SU-DHL-6 (cell line): Measurements from ENCODE around the gene CERS6.

Experiments used
- H2AFZ ChIP-seq: fragments of 200-600 bp; sonication (generic); 2 replicates; pipeline ENCODE4 v1.6.1; 2014; ENCODE audit warnings: low read depth, mild to moderate bottlenecking, moderate library complexity, mixed read lengths, antibody characterized with exemption, low read length; ENCODE audit not compliant: severe bottlenecking
- H3F3A ChIP-seq: fragments of 200-600 bp; shearing (Covaris generic); 2 replicates; pipeline ENCODE4 v1.6.0; 2016; ENCODE audit warnings: antibody characterized with exemption, mild to moderate bottlenecking; ENCODE audit not compliant: insufficient read depth
- H3K27ac ChIP-seq: fragments of 200-600 bp; sonication (generic); 2 replicates; pipeline ENCODE4 v1.5.1; 2016; ENCODE audit warnings: low read depth, mild to moderate bottlenecking, low read length, moderate library complexity, mixed read lengths
- H3K27me3 ChIP-seq: fragments of 200-600 bp; sonication (generic), shearing (Covaris generic); 2 replicates; pipeline ENCODE4 v1.6.0; 2014; ENCODE audit warnings: mild to moderate bottlenecking, low read length
- H3K36me3 ChIP-seq: fragments of 200-600 bp; sonication (generic); 2 replicates; pipeline ENCODE4 v1.6.1; 2014; ENCODE audit warnings: mild to moderate bottlenecking, low read length, mixed read lengths
- H3K4me2 ChIP-seq: fragments of 300-600, 200-600 bp; shearing (Covaris generic), sonication (generic); 2 replicates; pipeline ENCODE4 v1.6.0; 2014; ENCODE audit warnings: low read length, low read depth, mild to moderate bottlenecking; ENCODE audit not compliant: poor library complexity, severe bottlenecking
- H3K4me3 ChIP-seq: fragments of 200-600 bp; sonication (generic); 2 replicates; pipeline ENCODE4 v1.5.1; 2014; ENCODE audit warnings: antibody characterized with exemption, low read length, mild to moderate bottlenecking, mixed read lengths; ENCODE audit not compliant: insufficient read depth, poor library complexity, severe bottlenecking
- H3K79me2 ChIP-seq: fragments of 200-600 bp; sonication (generic); 2 replicates; pipeline ENCODE4 v1.6.1; 2014; ENCODE audit warnings: mild to moderate bottlenecking, low read length, moderate library complexity; ENCODE audit not compliant: insufficient read depth
- H3K9ac ChIP-seq: fragments of 200-600 bp; sonication (generic); 2 replicates; pipeline ENCODE4 v1.7.0; 2014; ENCODE audit warnings: mild to moderate bottlenecking, low read length
- H3K9me2 ChIP-seq: fragments of 200-600 bp; sonication (generic); replicated peaks from 2 replicates; pipeline ENCODE4 v1.6.1; 2014; ENCODE audit warnings: low read length; ENCODE audit not compliant: insufficient read depth
- H3K9me3 ChIP-seq: fragments of 200-600 bp; sonication (generic); 2 replicates; pipeline ENCODE4 v1.6.1; 2014; ENCODE audit warnings: low read length, mixed read lengths; ENCODE audit not compliant: insufficient read depth
- H4K20me1 ChIP-seq: fragments of 200-600 bp; sonication (generic); 2 replicates; pipeline ENCODE4 v1.6.1; 2014; ENCODE audit warnings: low read depth, mild to moderate bottlenecking, antibody characterized with exemption, low read length, moderate library complexity, mixed read lengths
- EZH2phosphoT487 ChIP-seq: fragments of 200-600 bp; sonication (generic), shearing (Covaris generic); conservative IDR thresholded peaks from 2 replicates; pipeline ENCODE4 v1.6.1; 2018; ENCODE audit warnings: mild to moderate bottlenecking, antibody characterized with exemption, low read length, moderate library complexity, mixed read lengths
- TF ChIP-seq, protein P1 (sequence below): fragments of 200-600 bp; sonication (generic); IDR thresholded peaks from one replicate; pipeline ENCODE4 v1.5.1; 2017; ENCODE audit warnings: antibody characterized with exemption, mild to moderate bottlenecking, low read length, moderate library complexity; ENCODE audit not compliant: insufficient read depth, poor library complexity, severe bottlenecking

The CERS6 gene

GRCh38 chr2:168480825-168481585, 24.9 kb downstream of the CERS6 start:
- Histone ChIP-seq H3K9ac (no peak overlapping the region), H3K79me2 (no peaks in the 10 kb centered on the region), H3K9me2 (no peaks in the 10 kb centered on the region), H4K20me1 (no peaks in the 10 kb centered on the region), H3F3A (no peaks in the 10 kb centered on the region), H3K4me2 (no peak overlapping the region), H3K27me3 (no peaks in the 10 kb centered on the region), H3K4me3 (no peak overlapping the region), H3K36me3 (no peaks in the 10 kb centered on the region), H3K9me3 (no peaks in the 10 kb centered on the region), H2AFZ (no peak overlapping the region), H3K27ac (no peak overlapping the region)
- TF ChIP-seq, protein P1, sequence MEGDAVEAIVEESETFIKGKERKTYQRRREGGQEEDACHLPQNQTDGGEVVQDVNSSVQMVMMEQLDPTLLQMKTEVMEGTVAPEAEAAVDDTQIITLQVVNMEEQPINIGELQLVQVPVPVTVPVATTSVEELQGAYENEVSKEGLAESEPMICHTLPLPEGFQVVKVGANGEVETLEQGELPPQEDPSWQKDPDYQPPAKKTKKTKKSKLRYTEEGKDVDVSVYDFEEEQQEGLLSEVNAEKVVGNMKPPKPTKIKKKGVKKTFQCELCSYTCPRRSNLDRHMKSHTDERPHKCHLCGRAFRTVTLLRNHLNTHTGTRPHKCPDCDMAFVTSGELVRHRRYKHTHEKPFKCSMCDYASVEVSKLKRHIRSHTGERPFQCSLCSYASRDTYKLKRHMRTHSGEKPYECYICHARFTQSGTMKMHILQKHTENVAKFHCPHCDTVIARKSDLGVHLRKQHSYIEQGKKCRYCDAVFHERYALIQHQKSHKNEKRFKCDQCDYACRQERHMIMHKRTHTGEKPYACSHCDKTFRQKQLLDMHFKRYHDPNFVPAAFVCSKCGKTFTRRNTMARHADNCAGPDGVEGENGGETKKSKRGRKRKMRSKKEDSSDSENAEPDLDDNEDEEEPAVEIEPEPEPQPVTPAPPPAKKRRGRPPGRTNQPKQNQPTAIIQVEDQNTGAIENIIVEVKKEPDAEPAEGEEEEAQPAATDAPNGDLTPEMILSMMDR, result no peak
- no peak for TF ChIP-seq EZH2phosphoT487

GRCh38 chr2:168482269-168482668, 26.2 kb downstream of the CERS6 start:
- Histone ChIP-seq H3K4me2 (no peak overlapping the region), H3K79me2 (no peaks in the 10 kb centered on the region), H4K20me1 (no peaks in the 10 kb centered on the region), H2AFZ (no peak overlapping the region), H3K36me3 (no peaks in the 10 kb centered on the region), H3K9ac (no peak overlapping the region), H3K4me3 (no peak overlapping the region), H3K9me3 (no peaks in the 10 kb centered on the region), H3K9me2 (no peaks in the 10 kb centered on the region), H3F3A (no peaks in the 10 kb centered on the region), H3K27ac (no peak overlapping the region), H3K27me3 (no peaks in the 10 kb centered on the region)
- TF ChIP-seq EZH2phosphoT487, result no peak
- TF ChIP-seq, protein P1, result no peak

GRCh38 chr2:168482952-168483831, 27.1 kb downstream of the CERS6 start:
- Histone ChIP-seq H4K20me1 (no peaks in the 10 kb centered on the region), H3F3A (no peaks in the 10 kb centered on the region), H3K9me3 (no peaks in the 10 kb centered on the region), H2AFZ (no peak overlapping the region), H3K4me2 (no peak overlapping the region), H3K27ac (no peak overlapping the region), H3K36me3 (no peaks in the 10 kb centered on the region), H3K4me3 (no peak overlapping the region), H3K79me2 (no peaks in the 10 kb centered on the region), H3K27me3 (no peaks in the 10 kb centered on the region), H3K9me2 (no peaks in the 10 kb centered on the region), H3K9ac (no peak overlapping the region)
- no peak for TF ChIP-seq EZH2phosphoT487
- TF ChIP-seq, protein P1, result no peak
